T-helper 2 cell (primary cell): Measurements from ENCODE around the gene SEMA3F.

Source experiments
- DNase-seq, 5 experiments: peaks; one replicate each; pipeline versions ENCODE4 v3.0.0 to v3.0.0-alpha.2; 2012 to 2022
- total RNA-seq, 2 donors: gene quantifications; one replicate each; lab custom pipeline; 2026; lab: John Stamatoyannopoulos, UW

Gene SEMA3F
- total RNA-seq = 0 to 0.67 reads per million in 2 donors

- peak; percentile 33 to 74 (median 61) for DNase-seq
Observed at GRCh38 chr3:50154840-50155490, at the start of gene SEMA3F. TSS of gene SEMA3F (plus strand) at chr3:50155324. CDS start at chr3:50159623, 4,299 bp downstream.

DNA sequence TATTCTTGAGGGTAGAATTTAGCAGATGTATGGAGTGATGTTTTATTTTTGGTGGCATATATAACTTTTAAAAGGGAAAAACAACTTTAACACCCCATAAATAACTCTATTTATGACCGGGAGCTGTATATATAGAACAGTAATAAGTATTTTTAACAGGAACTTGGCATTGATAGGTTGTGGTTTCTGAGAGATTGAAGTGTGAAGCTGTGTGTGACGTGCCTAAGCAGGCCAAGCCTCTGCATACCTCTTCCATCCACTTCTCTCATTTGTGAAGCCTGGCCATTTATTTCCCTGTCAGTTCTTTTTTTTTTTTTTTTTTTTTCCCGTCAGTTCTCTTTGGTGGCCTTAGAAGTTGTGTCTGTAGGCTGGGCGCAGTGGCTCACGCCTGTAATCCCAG lies 43.4 kb upstream of the SEMA3F start:
- DNase-seq = no peak

- DNase-seq = no peak
Observed at GRCh38 chr3:50112462-50112861, 42.7 kb upstream of the SEMA3F start.

- no peak for DNase-seq
Observed at GRCh38 chr3:50117120-50117519, 38.0 kb upstream of the SEMA3F start.

DNA sequence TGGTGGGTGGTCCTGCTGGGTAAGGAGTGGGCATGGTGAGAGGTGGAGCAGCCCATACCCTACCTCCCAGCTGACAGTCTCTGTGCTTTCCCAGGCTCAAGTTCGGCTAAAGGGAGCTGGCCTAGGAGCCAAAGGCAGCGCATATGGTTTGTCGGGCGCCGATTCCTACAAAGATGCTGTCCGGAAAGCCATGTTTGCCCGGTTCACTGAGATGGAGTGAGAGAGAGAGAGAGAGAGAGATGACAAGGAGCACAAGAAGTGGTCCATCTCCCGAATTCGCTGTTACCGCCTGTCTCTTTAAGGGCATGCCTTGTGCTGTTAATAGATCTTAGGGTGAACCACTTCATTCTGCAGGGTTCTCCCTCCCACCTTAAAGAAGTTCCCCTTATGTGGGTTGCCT lies 36.9 kb upstream of the SEMA3F start:
- no peak for DNase-seq

GRCh38 chr3:50119786-50120185 lies 35.3 kb upstream of the SEMA3F start:
- DNase-seq = no peak

DNA sequence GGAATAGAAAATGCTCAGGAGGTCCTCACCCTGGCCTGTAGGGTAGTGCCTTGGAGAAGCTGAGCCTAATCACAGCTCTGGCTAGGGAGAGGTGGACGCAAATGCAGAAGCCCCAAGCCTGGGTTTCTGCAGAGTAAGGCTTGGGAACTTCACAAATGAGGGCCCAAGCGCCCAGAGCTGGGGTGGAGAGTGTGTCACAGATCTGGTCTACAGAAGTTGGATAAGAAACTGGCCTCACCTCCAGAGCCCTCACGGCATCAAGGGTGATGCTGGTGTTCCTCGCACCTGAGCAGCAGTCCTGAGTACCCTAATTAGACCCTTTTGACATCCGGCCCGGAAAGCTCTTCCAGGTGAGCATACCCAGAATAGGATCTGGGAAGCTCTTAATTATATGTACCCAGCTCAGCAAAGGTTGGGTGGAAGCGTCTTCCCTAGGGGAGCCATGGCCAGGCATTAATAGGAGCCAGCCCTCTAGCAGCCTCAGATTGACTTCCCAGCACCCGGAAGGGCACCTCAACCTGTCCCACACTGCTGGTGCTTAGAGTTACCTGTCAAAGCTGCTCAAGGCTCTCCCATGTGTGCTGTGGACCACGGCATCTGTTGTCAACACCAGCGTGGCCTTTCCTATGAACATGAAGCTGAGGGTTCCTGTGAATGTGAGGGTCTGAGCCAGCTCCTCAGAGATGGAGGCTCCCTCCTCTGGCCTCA lies 34.6 kb upstream of the SEMA3F start:
- no peak for DNase-seq

DNA sequence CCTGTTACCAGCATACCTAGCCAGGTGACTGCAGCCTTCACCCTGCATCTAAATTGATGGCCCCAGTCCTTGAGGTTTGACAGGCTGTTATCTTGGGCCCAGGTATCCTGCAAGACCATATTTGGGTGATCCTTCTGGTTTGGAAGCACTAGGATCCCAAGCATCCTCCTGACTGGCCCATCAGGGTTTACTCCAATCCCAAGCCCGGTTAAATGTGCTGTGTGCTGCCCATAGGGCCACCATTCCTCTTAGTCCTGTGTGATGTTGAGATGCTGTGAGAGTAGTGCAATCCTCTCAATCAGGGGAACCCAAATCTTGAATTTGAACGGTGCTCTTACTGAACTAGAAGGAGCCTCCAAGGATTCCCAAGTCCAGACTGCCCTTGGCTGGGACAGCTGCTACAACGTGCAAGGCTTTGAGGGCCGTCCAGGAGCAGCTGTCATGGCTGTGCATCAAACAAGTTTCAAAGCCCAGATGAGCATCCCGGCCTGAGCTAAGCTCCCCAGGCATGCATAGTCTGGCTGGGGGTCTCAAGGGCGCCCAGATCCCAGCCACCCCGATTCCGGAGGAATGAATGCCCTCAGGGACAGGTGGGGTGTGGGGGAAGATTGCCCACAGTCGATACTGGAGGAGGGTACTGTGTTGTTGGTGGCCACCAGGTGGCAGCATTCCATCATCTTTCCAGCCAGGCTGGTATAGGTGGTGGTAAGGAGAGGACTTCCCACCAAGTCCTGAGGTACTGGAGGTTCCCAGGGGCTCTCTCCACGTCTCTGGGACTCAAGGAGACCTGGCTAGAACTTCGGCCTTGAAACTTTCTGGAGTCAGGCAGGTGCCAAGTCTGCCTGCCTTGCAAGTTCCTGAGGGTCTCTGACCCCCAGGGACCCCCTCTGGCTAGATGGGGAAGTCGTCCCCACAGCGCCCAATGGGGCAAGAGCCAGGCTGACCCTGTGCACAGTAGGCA lies 33.8 kb upstream of the SEMA3F start:
- DNase-seq = peak; percentile 29 to 74 (median 52)

DNA sequence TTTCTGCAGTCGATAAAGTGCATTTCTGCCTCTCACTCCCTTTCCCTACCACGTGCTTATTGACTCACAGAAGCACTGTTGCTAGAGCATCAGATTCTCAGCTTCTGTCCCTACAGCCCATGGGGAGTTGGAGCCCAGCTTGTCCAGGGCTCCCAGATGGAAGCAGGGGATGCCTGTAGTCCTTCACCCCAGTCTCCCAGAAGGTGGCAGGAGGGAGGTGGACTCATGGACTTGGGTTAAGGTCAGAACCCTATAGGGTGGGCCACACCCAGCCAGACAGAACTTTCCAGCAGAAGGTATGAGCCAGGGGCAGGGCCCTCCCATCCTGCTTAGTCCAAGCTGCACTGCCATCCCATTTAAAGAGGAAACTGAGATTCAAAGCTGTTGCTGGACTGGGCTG lies 33.1 kb upstream of the SEMA3F start:
- no peak for DNase-seq

DNA sequence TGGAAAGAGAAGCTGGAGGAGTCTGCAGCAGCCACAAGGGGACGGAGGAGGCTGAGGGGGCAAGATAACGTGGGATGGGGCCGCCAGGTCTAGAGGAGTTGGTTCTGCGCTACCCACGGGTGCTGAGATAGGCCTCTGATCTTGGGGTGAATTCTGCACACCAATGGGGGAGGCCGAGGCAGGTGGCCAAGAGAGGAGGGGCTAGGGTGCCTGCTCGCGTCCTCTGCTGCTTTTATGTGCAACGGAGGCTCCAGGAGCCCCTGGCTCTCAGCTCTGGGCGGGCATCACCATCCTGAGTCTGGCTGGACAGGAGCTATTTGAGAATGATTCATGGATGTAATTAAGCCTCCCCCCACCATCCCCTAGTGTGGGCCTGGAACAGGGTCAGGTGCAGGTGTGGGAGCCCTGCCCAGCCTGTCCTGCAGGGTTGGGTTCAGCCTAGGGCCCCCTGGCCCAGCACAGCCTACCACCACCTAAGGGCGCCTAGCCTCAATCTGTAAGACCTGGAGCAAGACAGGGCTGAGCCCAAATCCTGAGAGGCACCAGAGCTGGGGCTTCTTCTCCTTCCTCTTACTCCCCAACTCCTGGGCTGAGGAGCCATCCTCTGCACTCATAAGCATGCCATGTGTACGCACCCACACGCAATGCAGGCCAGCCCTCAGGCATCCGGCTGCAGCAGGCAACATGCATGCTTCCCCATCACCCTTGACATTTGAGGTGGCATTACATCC lies 32.3 kb upstream of the SEMA3F start:
- no peak for DNase-seq

- no peak for DNase-seq
Observed at GRCh38 chr3:50123394-50124051, 31.6 kb upstream of the SEMA3F start.

DNA sequence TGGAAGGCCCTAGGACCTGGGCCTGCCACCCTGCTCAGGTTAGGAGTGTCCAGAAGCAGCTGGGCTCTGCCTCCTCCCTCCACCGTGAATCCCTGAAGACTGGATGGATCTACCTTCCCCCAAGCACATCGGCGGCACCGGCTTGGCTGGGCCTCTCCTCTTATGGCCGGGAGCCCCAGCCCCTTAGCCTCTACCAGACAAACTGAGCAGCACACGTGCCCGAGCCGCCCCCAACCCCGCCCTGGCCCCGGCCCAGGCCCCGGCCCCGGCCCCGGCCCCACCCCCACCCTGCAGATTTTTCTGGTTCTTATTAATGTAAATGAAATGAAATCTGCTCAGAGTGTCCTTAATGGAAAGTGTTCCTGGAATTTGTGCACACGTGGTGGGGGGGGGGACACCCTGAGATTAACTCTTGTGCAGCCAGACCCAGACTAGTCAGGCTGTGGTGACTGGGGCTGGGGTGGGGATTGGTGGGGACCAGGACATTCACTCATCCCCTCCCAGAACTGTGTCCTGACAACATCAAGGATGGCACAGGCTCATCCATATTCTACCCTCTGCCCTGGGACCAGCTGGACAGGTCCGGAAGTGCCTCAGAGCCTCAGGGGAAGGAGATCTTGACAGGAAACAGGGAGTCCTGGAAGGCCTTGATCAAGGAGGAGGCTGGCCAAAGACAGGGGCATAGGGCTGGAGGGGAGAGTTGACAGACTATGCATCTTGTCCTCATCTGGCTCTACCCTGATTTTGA lies 30.9 kb upstream of the SEMA3F start:
- no peak for DNase-seq

GRCh38 chr3:50124800-50125178 lies 30.3 kb upstream of the SEMA3F start:
- DNase-seq = no peak

DNA sequence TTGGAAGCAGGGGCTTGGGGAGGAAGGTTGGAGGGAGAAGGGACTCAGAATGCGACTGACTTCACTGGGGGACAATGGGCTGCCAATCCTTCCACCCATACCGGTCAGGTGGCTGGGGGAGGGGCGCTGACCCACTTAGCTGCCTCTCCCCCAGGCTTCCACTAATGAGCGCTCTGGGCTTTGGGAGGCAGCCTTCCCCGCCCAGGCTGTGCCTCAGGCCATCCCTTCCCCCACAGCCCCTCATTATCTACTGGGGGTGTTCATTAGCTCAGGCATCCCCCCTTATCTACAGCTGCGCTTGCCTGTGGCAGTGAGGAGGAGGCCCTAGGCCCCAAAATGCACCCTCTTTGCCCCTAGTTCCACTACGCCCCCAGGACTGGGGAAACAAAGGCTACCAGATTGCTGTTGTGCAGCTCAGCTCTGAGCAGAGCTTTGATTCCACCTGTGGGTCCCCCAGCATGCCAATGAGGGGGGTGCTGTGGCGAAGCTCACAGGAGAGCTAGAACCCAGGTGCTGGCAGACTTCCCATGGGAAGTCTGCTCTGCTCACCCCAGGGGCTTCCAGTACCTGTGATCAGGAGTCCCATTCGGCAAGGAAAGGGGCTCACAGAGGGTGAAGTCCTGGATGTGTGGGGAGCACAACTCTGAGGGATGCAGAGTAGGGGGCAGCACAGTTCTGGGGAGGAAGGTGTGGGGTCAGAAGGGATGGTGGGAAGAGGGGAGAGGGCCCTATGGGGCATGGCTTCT lies 29.4 kb upstream of the SEMA3F start:
- no peak for DNase-seq

GRCh38 chr3:50126287-50127211 lies 28.6 kb upstream of the SEMA3F start:
- DNase-seq = no peak

GRCh38 chr3:50127251-50127691 lies 27.9 kb upstream of the SEMA3F start:
- DNase-seq = no peak

DNA sequence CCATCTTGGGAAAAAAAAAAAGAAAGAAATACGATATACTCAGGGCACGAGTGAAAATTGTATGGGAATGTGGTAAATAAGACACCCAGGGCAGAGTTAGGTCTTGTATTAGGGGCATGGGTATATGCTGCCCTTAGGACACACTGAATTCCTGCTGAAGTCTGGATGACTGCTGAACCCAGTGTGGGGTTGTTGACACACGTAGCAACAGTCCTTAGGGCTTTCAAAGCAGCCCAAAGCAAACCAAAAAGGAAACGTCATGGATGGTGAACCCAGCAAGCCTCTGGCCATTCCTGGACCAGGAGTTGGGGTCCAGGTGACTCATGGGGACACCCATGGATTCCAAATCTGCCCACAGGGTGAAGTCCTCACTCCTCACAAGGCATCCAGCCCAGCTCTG lies 27.1 kb upstream of the SEMA3F start:
- DNase-seq = no peak

DNA sequence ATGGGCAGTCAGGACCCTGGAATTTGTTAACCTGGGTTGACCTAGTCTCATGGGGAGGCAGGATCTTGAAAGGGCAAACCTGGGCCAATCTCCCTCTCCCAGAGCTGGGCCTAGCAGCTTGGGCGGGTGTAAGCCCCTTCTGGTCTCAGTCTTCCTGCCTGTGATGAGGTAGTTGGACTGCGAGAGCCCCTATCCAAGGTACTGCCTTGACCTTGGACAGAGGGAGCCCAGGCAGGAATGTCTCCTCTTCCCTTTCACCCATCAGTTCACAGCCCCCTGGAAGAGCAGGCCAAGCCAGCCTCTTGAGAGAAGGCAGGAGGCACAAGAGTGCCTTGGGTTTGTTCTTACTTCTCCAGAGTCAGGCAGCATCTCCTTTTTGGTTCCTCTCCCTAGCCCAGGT lies 24.7 kb upstream of the SEMA3F start:
- no peak for DNase-seq
